Activated CD8-positive, alpha-beta memory T cell treated with anti-CD3 and anti-CD28 coated beads for 36 hours (primary cell): Measurements from ENCODE around the gene CCM2. TPM values are rescaled to one million over a fixed set of nuclear protein-coding genes. Genes with fewer than 3 reads are reported as not detected.
"Not testable (repeated sequence)": the region's sequence is repeated elsewhere in the genome, so short reads cannot be mapped to it uniquely, and the experiment has no call there.

Experiments
- CTCF ChIA-PET: fragments of 350-600 bp; sonication (Branson Sonifier 250); formaldehyde crosslinking; loops from one replicate; lab custom pipeline; 2021; ENCODE audit warnings: antibody characterized with exemption; lab: Charles Lee
- POLR2A ChIA-PET: fragments of 350-600 bp; sonication (Branson Sonifier 250); formaldehyde crosslinking; loops from one replicate; lab custom pipeline; 2021; ENCODE audit warnings: antibody characterized with exemption; lab: Charles Lee
- total RNA-seq, 2 experiments: library from RNA; stranded (reverse); gene quantifications; one replicate each; pipeline ENCODE4 v1.2.3, GENCODE V29; 2021

Gene CCM2
- total RNA-seq, 2 experiments from 2014 or later, result 54.2 to 56.3 TPM

DNA sequence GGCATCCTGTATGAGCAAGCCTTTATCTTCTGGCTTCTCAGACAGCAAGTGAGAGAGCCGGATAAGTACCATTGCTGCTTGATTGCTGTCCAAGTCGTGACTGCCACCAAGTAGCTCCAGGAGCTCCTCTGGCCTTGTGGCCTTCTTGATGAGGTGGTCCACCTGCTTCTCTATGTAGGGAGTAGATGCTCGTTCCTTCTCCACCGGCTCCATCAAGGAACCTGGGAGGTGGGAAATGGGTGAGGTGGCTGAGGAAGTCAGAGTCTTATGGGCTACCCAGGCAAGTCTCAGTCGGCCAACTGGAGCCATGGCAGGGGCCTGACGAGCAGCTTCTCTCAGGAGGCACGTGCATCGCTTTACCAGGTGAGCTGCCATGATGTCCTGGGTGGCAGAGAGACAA lies 108.9 kb downstream of the CCM2 start:
- CTCF ChIA-PET, result no interaction called here
- POLR2A ChIA-PET, result no interaction called here

DNA sequence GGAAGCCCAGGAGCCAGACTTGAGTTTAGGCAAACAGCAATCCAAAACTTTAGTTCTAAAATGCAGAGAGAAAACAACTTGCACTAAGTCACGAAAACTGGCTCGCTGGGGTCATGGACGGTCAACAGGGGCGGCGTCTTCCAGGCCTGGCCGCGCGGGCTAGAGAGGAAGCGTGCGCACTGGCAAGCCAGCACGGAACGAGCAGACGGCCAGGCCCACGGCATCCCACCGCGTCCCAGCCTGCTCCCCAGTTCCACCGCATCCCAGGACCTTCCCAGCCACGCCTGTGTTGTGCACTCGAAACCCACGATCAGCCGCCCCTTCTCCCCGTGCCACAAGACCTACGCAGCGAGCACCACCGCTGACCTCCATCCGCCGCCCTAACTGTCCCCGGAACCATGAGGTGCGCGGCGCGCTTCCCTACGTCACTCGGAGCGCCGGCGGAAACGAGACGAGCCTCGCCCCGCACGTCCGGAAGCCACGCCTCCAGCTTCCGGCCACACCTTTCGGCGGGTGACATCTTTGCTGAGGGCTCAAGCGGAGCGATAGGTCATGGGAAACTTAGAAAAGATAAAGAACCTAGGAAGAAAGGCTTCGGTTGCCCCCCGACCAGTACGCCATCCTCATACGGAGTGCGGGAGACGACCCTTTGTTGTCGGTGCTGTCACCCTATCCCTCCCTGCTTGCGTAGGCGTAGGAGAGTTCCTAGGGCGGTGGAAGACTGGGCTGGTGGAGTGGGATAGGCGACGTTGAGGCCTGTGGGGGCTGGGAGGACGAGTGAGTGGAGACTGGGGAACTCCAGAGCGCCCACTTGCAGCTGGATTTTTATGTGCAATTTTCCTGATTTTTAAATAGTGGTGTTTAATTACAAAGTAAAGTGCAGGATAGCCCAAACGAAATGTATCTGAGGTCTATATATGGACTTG lies 111.6 kb downstream of the CCM2 start, which contains the start of gene TBRG4:
TSS of gene TBRG4 (minus strand) at position 400 of the 926 bp plus-strand sequence. CDS start 2,460 bp downstream, outside the sequence.
- ChIA-PET POLR2A (interaction anchor here (0.6 to 3.1 kb wide), 10 partner anchors 8 to 314 kb away, joined by 3 to 17 read pairs (median 4); partner anchors contain the start of genes CCM2 and PURB), CTCF (interaction anchor here (1.0 to 1.9 kb wide), 5 partner anchors 11 to 138 kb away, joined by 4 to 6 read pairs (median 4); no protein-coding TSS in a partner anchor)

DNA sequence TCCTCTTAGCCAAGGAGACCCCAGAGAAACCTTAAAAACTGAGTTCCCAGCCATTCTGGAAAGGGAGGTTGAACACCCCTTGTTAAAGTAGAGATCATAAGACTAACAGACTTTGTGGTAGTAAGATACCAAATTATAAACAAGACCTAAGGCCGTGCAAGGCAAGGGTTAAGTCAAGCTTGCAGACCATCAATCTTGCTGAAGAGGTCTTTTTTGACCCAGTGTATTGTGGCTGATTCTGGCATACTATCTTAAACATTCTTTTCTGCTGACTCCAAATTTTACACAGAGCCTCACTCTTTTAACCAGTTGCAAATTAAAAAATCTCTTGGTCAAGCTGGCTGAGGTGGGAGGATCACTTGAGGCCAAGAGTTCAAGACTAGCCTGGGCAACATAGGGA lies 112.6 kb downstream of the CCM2 start:
- ChIA-PET CTCF (interaction anchor here (1.9 kb wide), 1 partner anchor 131 kb away, joined by 6 read pairs; no protein-coding TSS in a partner anchor), POLR2A (interaction anchor here (1.3 to 3.1 kb wide), 4 partner anchors 9 to 227 kb away, joined by 4 to 17 read pairs (median 5); partner anchors contain the start of genes CCM2 and PURB)

DNA sequence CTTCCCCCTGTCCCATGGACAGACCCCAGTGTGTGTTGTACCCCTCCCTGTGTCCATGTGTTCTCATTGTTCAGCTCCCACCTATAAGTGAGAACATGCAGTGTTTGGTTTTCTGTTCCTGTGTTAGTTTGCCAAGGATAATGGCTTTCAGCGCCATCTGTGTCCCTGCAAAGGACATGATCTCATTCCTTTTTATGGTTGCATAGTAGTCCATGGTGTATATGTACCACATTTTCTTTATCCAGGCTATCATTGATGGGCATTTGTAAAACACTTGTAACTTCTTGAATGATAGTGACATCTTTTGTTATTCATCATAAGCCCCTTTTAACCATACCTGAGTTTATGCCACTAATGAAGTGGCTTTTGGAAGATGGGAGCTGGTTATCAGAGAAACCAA lies 114.3 kb downstream of the CCM2 start:
- CTCF ChIA-PET, POLR2A ChIA-PET: not testable (repeated sequence)

DNA sequence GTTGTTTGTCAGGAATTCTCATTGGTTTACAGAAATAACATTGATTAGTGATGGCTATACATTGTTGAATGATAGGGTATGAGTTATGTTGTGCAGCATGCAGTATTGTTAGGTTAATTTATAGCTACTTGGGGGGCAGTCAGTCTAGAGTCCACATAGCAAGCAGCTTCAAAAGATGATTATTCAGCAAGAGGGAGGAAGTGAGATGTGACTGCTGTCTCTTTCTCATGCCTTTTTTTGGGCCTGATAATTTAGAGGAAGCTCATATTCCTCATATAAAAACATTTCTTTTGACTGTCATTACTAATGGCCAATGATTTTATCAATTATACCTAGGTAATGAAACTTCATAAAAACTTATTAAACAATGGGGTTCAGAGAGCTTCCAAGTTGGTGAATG lies 114.9 kb downstream of the CCM2 start:
- ChIA-PET CTCF (no interaction called here), POLR2A (no interaction called here)

DNA sequence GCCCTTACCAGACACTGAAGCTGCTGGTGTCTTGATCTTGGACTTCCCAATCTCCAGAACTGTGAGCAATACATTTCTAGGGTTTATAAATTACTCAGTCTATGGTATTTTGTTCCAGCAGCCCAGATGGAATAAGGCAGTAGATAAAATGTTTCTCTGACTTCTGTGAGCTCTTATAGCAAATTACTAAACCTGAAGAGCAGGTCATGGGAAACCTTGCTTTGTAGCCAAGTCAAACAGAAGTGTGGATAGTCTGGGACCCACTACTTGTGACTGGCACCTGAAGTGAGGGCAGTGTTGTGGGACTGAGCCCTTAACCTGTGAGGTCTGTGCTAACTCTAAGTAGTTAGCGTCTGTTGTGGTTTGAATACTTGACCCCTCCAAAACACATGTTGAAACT lies 116.0 kb downstream of the CCM2 start:
- ChIA-PET POLR2A (no interaction called here), CTCF (interaction anchor here (0.6 to 1.6 kb wide), 2 partner anchors 20 to 196 kb away, joined by 3 to 5 read pairs; no protein-coding TSS in a partner anchor)

DNA sequence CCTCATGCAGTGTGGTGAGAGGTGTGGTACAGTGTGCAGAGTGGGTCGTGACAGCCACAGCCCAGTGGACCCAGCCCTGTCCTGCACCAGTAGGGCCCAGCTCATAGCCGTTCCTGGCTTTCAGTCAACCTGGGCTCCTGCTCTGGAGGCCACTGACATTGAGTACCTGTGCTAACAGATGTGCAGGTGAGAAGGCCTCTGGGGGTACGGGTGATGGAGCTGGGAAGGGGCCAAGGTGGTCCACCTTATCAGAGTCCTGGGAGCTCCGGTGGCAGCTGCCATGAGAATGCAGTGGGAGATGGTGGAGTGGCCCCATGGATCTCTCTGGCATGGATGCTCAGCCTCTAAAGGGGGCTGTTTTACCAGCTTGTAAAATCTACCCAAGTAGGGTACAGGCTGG lies 117.6 kb downstream of the CCM2 start:
- ChIA-PET CTCF (interaction anchor here (1.6 kb wide), 1 partner anchor 18 kb away, joined by 5 read pairs; no protein-coding TSS in a partner anchor), POLR2A (no interaction called here)

DNA sequence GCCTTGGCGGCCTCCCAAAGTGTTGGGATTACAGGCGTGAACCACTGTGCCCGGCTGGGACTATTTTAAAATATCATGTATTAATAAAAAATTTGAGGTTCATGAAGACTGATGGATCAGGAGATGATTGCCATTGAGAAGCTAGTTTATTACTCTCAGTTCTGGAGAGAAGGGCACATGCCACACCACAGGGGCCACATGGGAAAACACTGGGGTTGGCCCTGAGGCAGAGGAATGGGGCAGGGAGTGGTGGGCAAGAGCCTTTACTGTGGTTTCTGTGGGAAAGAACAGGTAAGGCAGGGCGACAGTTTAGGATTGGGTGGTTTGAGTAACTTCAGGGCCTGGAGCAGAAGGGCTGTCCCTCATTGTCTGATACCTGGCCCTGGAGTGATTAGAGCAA lies 118.3 kb downstream of the CCM2 start:
- ChIA-PET CTCF (no interaction called here), POLR2A (no interaction called here)

DNA sequence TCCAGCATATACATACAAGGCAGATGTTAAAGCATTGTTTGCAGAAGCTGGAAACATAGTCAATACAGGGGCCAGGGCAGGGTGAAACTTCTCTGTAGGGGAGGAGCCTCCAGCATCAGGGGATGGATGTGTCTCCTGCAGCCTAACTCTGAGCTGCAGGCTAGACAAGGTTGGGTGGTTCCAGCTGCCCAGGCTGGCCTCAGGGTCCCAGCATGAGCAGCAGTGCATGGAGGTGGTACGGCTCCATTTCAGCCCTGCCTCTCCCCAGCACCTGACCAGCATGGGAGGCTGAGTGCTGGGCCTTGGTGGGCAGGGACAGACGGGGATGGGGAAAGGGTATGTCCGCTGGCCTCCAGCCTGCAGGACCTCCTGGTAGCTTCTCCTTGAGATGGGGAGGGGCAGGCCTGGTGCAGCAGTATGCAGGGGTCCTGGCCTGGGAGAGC lies 118.9 kb downstream of the CCM2 start:
- CTCF ChIA-PET, result no interaction called here
- POLR2A ChIA-PET, result no interaction called here

DNA sequence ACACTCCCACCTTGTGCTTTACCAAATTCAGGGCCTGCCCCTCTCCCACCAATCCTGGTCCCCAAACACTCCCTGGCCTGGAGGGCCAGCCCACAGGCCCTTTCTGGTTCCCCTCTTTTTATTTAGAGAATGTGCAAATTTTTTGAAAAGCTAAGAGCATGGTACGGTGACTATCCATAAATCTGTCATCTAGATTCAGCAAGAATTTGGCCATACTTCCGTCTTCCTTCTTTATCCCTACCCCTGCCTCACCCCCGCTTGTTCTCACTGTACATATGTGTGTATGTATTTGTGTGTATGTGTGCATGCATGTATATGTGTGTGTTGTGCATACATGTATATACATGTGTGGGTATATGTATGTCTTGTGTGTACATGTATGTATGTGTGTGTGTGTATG lies 119.5 kb downstream of the CCM2 start:
- POLR2A ChIA-PET, result no interaction called here
- CTCF ChIA-PET, result no interaction called here

DNA sequence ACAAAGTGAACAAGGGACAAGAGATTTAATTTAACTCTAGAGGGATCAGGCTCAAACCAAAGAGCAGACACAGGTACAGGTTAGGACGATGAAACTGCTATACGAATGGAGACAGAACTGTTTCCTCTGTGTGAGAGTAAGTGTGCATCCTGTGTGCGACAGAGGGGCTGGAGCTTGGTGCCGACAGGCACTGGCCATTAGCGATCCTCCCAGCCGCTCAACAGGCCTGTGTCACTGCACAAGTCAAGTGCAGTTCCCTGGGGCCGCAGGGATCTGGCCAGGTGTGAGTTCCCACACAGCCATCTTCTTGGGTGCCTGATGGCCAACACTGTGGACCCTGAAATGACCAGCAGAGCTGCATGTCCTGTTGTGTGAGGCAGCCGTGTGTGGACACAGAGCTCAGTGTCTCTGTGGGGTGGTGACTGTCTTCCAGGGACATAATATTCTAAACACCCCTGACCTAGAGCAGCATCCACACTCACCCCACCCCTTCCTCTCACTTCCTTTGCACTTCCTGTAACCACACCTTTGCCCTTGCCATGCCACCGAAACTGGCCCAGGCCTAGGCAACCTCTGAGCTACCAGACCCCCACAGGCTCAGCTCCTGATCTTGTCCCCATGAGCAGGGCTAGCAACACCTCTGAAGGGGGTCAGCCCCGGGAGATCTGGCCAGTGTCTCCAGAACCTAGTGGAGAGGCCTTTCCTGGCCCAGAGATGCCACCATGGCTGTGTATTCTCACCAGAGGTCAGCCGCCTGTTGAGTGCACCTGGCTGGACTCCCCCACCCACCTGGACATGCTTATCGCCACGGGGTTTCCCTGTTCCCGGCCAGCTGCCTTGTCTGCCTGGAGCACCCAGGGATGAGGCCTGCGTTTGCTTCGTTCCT lies 123.2 kb downstream of the CCM2 start:
- CTCF ChIA-PET, result interaction anchor here (0.6 to 1.6 kb wide), 3 partner anchors 11 to 52 kb away, joined by 3 to 4 read pairs (median 4); partner anchors contain the start of gene TBRG4
- POLR2A ChIA-PET, result no interaction called here

DNA sequence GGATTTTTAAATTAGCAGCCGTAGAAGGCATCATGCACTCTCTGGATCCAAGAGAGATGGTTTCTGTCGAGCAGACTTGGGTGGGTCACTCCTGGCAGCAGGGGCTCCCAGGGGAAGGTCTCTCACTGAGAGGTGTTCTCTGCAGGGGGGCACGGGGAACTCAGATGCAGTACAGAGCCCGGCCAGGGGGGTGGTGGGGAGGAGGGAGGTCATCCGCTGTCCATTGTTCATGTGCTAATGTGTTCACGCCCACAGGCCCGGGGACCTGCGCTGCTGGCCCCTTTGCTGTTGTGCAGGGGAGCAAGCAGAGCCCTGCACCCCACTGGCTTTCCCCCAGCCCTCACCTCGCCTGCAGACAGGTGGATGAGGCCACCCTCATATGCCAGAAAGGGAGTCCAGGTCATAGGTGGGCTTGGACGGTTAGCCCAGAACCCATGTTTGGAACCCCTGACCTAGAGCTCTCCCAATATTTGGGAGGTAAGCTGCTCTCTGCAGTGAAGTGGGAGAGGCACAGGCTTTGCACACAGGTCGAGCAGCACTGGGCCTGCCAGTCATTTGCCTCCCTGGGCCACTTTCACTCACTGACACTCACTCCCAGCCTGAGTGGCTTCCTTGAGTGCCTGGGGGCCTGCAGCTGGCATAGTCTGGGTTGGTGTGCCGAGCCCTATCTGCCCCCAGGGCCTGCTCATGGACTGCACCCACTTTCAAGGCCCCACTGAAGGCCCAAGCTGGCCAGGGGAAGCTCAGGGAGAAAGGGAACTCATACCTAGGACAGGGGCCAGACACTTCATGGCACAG lies 124.1 kb downstream of the CCM2 start:
- CTCF ChIA-PET, result interaction anchor here (0.6 to 1.6 kb wide), 3 partner anchors 12 to 53 kb away, joined by 3 to 4 read pairs (median 4); partner anchors contain the start of gene TBRG4
- POLR2A ChIA-PET, result no interaction called here

DNA sequence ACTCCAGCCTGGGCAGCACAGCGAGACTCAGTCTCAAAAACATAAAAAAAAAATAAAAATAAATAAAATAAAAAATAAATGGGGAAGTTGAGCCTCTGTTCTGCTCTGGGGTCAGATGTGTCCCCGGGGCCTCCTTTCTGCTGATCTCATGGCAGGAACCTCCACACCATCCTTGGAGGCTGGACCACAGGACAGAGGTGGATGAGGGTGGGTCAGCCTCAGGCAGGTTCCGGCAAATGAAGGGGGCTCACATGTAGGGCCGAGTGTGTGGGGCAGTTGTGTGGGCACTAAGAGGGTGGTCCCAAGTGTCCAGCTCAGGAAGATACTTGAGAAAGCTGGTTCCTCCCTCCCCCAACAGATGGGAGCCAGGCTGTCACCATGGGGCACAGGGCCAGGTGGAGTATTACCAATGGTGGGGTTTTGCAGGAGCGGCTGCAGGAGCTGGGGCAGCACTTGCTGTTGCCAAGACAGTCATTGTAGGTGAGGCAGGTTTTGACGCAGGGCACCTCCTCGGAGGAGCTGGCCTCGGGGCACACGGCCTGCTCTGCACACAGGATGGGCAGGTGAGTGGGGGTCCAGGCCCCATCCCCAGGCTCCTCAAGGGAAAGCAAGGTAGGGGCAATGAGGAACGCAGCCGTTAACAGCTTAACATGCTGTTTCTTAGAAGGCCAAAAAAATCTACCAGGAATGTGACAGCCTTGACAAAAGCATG lies 125.3 kb downstream of the CCM2 start:
- ChIA-PET POLR2A (no interaction called here), CTCF (interaction anchor here (0.6 kb wide), 1 partner anchor 42 kb away, joined by 3 read pairs; no protein-coding TSS in a partner anchor)

Other genes starting within 250 kb of the CCM2 start
- gene PPIA, start 203.5 kb upstream of the CCM2 start, total RNA-seq, result 1,000 to 10,000 TPM; 3,204 to 3,232 TPM
- gene H2AZ2, start 152.1 kb upstream of the CCM2 start, total RNA-seq, result 100 to 1,000 TPM; 228 to 247 TPM
- gene PURB, start 114.7 kb upstream of the CCM2 start, total RNA-seq, result 10 to 100 TPM; 39.3 to 39.8 TPM
- gene MYO1G, start 21.2 kb upstream of the CCM2 start, total RNA-seq, result 100 to 1,000 TPM; 316 TPM
- gene NACAD, start 88.8 kb downstream of the CCM2 start, total RNA-seq, result under 1 TPM; 0.40 to 0.92 TPM
- 100 to 1,000 TPM; 213 to 221 TPM for gene TBRG4, start 111.5 kb downstream of the CCM2 start, total RNA-seq
- gene RAMP3, start 157.6 kb downstream of the CCM2 start, total RNA-seq, result not detected